T-helper 1 cell treated with Interleukin-12 subunit alpha and Interleukin-12 subunit beta and Interleukin-4 antibody, amounts not matched to agents 30 μg/mL and 1 μg/mL, for 36 hours (primary cell): ENCODE data around the gene OR1F1.

Experiments
- H3K27ac Mint-ChIP-seq: one replicate; pipeline ENCODE4 v1.8.0; 2021; ENCODE audit warnings: mild to moderate bottlenecking, mixed read lengths
- H3K27me3 Mint-ChIP-seq: one replicate; pipeline ENCODE4 v1.8.0; 2021; ENCODE audit warnings: low read depth, mixed read lengths
- H3K36me3 Mint-ChIP-seq: one replicate; pipeline ENCODE4 v1.8.0; 2021; ENCODE audit warnings: low read depth, mixed read lengths
- H3K4me1 Mint-ChIP-seq: one replicate; pipeline ENCODE4 v1.8.0; 2021; ENCODE audit warnings: low read depth, mixed read lengths
- H3K4me3 Mint-ChIP-seq: one replicate; pipeline ENCODE4 v1.8.0; 2021; ENCODE audit warnings: mild to moderate bottlenecking, moderate library complexity, mixed read lengths
- H3K9me3 Mint-ChIP-seq: one replicate; pipeline ENCODE4 v1.8.0; 2021; ENCODE audit warnings: mixed read lengths

Gene OR1F1

GRCh38 chr16:3220839-3221238 lies 32.8 kb downstream of the OR1F1 start:
- peaks cover 72% of the 10 kb centered on the region for H3K9me3 Mint-ChIP-seq
- H3K4me1 Mint-ChIP-seq: peaks cover 12% of the 10 kb centered on the region
- H3K27me3 Mint-ChIP-seq: no peaks in the 10 kb centered on the region
- H3K4me3 Mint-ChIP-seq: no peak overlapping the region
- no peak overlapping the region for H3K27ac Mint-ChIP-seq
- peaks cover 57% of the 10 kb centered on the region for H3K36me3 Mint-ChIP-seq

- peaks cover 72% of the 10 kb centered on the region for H3K9me3 Mint-ChIP-seq
- peaks cover 66% of the 10 kb centered on the region for H3K36me3 Mint-ChIP-seq
- no peaks in the 10 kb centered on the region for H3K4me1 Mint-ChIP-seq
- no peaks in the 10 kb centered on the region for H3K27me3 Mint-ChIP-seq
- H3K4me3 Mint-ChIP-seq: no peak overlapping the region
- no peak overlapping the region for H3K27ac Mint-ChIP-seq
These were observed 36.0 kb downstream of the OR1F1 start for GRCh38 chr16:3223913-3224515.

- Mint-ChIP-seq H3K27me3 (no peaks in the 10 kb centered on the region), H3K36me3 (peaks cover 44% of the 10 kb centered on the region), H3K27ac (peak overlapping the region; percentile 98), H3K9me3 (peaks cover 43% of the 10 kb centered on the region), H3K4me1 (peaks cover 18% of the 10 kb centered on the region), H3K4me3 (peak overlapping the region; percentile 96)
These were observed 46.5 kb downstream of the OR1F1 start for GRCh38 chr16:3234543-3234856.

GRCh38 chr16:3234857-3235561 lies 47.0 kb downstream of the OR1F1 start, which contains the start of gene ZNF200:
TSS of gene ZNF200 (minus strand) at chr16:3235158. CDS start at chr16:3233755, 1,403 bp downstream.
- Mint-ChIP-seq H3K36me3 (peaks cover 41% of the 10 kb centered on the region), H3K27ac (peak within 1 kb of the TSS; percentile 98), H3K27me3 (no peaks in the 10 kb centered on the region), H3K4me3 (peak within 1 kb of the TSS; percentile 96), H3K4me1 (peaks cover 18% of the 10 kb centered on the region), H3K9me3 (peaks cover 41% of the 10 kb centered on the region)

GRCh38 chr16:3235856-3236669 lies 48.1 kb downstream of the OR1F1 start:
- H3K9me3 Mint-ChIP-seq: peaks cover 30% of the 10 kb centered on the region
- H3K27ac Mint-ChIP-seq: peak overlapping the region; percentile 76
- peaks cover 18% of the 10 kb centered on the region for H3K4me1 Mint-ChIP-seq
- H3K36me3 Mint-ChIP-seq: peaks cover 30% of the 10 kb centered on the region
- H3K4me3 Mint-ChIP-seq: peak overlapping the region; percentile 75
- H3K27me3 Mint-ChIP-seq: no peaks in the 10 kb centered on the region

- no peak overlapping the region for H3K27ac Mint-ChIP-seq
- H3K36me3 Mint-ChIP-seq: no peaks in the 10 kb centered on the region
- H3K9me3 Mint-ChIP-seq: peaks cover 12% of the 10 kb centered on the region
- no peaks in the 10 kb centered on the region for H3K4me1 Mint-ChIP-seq
- H3K4me3 Mint-ChIP-seq: no peak overlapping the region
- no peaks in the 10 kb centered on the region for H3K27me3 Mint-ChIP-seq
These were observed 53.8 kb downstream of the OR1F1 start for GRCh38 chr16:3241761-3242160.

- H3K4me3 Mint-ChIP-seq: no peak overlapping the region
- no peaks in the 10 kb centered on the region for H3K4me1 Mint-ChIP-seq
- no peaks in the 10 kb centered on the region for H3K27me3 Mint-ChIP-seq
- H3K36me3 Mint-ChIP-seq: no peaks in the 10 kb centered on the region
- H3K27ac Mint-ChIP-seq: no peak overlapping the region
- H3K9me3 Mint-ChIP-seq: peaks cover 8% of the 10 kb centered on the region
These were observed 54.7 kb downstream of the OR1F1 start for GRCh38 chr16:3242709-3243108.

GRCh38 chr16:3243882-3244281 lies 55.9 kb downstream of the OR1F1 start:
- no peaks in the 10 kb centered on the region for H3K27me3 Mint-ChIP-seq

GRCh38 chr16:3246002-3246401 lies 58.0 kb downstream of the OR1F1 start:
- Mint-ChIP-seq H3K4me3 (no peak overlapping the region), H3K4me1 (no peaks in the 10 kb centered on the region), H3K27ac (no peak overlapping the region), H3K9me3 (peaks cover 12% of the 10 kb centered on the region), H3K27me3 (peaks cover under 1% of the 10 kb centered on the region), H3K36me3 (no peaks in the 10 kb centered on the region)

More at GRCh38 chr16:3243882-3244281, 55.9 kb downstream of the OR1F1 start:
- Mint-ChIP-seq H3K36me3 (no peaks in the 10 kb centered on the region), H3K9me3 (peaks cover 8% of the 10 kb centered on the region), H3K27ac (no peak overlapping the region), H3K4me3 (no peak overlapping the region), H3K4me1 (no peaks in the 10 kb centered on the region)

GRCh38 chr16:3246876-3247275 lies 58.9 kb downstream of the OR1F1 start:
- H3K9me3 Mint-ChIP-seq: peaks cover 14% of the 10 kb centered on the region
- H3K4me1 Mint-ChIP-seq: no peaks in the 10 kb centered on the region

GRCh38 chr16:3248596-3248995 lies 60.6 kb downstream of the OR1F1 start:
- Mint-ChIP-seq H3K9me3 (peaks cover 13% of the 10 kb centered on the region), H3K27me3 (peaks cover 3% of the 10 kb centered on the region), H3K27ac (no peak overlapping the region), H3K4me1 (no peaks in the 10 kb centered on the region), H3K36me3 (no peaks in the 10 kb centered on the region), H3K4me3 (no peak overlapping the region)

More at GRCh38 chr16:3246876-3247275, 58.9 kb downstream of the OR1F1 start:
- Mint-ChIP-seq H3K27me3 (peaks cover 3% of the 10 kb centered on the region), H3K4me3 (no peak overlapping the region), H3K27ac (no peak overlapping the region), H3K36me3 (no peaks in the 10 kb centered on the region)

GRCh38 chr16:3249020-3249419 lies 61.0 kb downstream of the OR1F1 start:
- H3K27ac Mint-ChIP-seq: no peak overlapping the region
- no peak overlapping the region for H3K4me3 Mint-ChIP-seq
- H3K4me1 Mint-ChIP-seq: no peaks in the 10 kb centered on the region
- H3K36me3 Mint-ChIP-seq: no peaks in the 10 kb centered on the region
- H3K27me3 Mint-ChIP-seq: peaks cover 3% of the 10 kb centered on the region
- peaks cover 8% of the 10 kb centered on the region for H3K9me3 Mint-ChIP-seq

- H3K4me3 Mint-ChIP-seq: no peak overlapping the region
- peaks cover 6% of the 10 kb centered on the region for H3K9me3 Mint-ChIP-seq
- H3K36me3 Mint-ChIP-seq: no peaks in the 10 kb centered on the region
- H3K27me3 Mint-ChIP-seq: peaks cover 3% of the 10 kb centered on the region
- H3K27ac Mint-ChIP-seq: no peak overlapping the region
- H3K4me1 Mint-ChIP-seq: no peaks in the 10 kb centered on the region
These were observed 61.4 kb downstream of the OR1F1 start for GRCh38 chr16:3249451-3249850.

GRCh38 chr16:3252967-3253366 lies 65.0 kb downstream of the OR1F1 start:
- Mint-ChIP-seq H3K9me3 (peaks cover 6% of the 10 kb centered on the region), H3K36me3 (no peaks in the 10 kb centered on the region), H3K27me3 (peaks cover 3% of the 10 kb centered on the region), H3K4me3 (no peak overlapping the region), H3K4me1 (peaks cover 2% of the 10 kb centered on the region), H3K27ac (no peak overlapping the region)

- Mint-ChIP-seq H3K36me3 (no peaks in the 10 kb centered on the region), H3K27me3 (peaks cover 3% of the 10 kb centered on the region), H3K9me3 (peaks cover 10% of the 10 kb centered on the region), H3K27ac (no peak overlapping the region), H3K4me1 (peaks cover 2% of the 10 kb centered on the region), H3K4me3 (no peak overlapping the region)
These were observed 66.3 kb downstream of the OR1F1 start for GRCh38 chr16:3254309-3254708.
